ENCODE results near the gene ZP4. TPM values are rescaled to one million over a fixed set of nuclear protein-coding genes. Genes with fewer than 3 reads are reported as not detected.

Gene ZP4
- total RNA-seq, 1 experiment from 2014 or later, result not detected

GRCh38 chr1:237932816-237933215 is 42.1 kb upstream of the ZP4 start:
- CTCF ChIA-PET, result no interaction called here
- Histone ChIP-seq H3K27ac (ENCODE audit: low read depth, low read length, poor library complexity, severe bottlenecking) (no peak overlapping the region), H3K36me3 (ENCODE audit: insufficient read depth, low read length, poor library complexity, severe bottlenecking) (no peaks in the 10 kb centered on the region), H3K4me3 (ENCODE audit: low read depth, low read length, poor library complexity, severe bottlenecking) (no peak overlapping the region), H3K27me3 (replicated peaks; ENCODE audit: insufficient read depth, low read depth, low read length, poor library complexity) (no peaks in the 10 kb centered on the region), H3K4me1 (ENCODE audit: insufficient read depth, low read length, poor library complexity, severe bottlenecking) (no peaks in the 10 kb centered on the region), H3K9me3 (ENCODE audit: low read depth, low read length, poor library complexity, severe bottlenecking) (no peaks in the 10 kb centered on the region)
- DNase-seq (ENCODE audit: low spot score), result no peak
- POLR2A ChIA-PET (ENCODE audit: low non-redundant PET), result no interaction called here
- BruUV-seq (replicated peaks), result no TSS peak
- TF ChIP-seq CTCF (conservative IDR thresholded peaks at IDR 0.05; ENCODE audit: low read depth, low read length) (no peak), EZH2 (IDR thresholded peaks at IDR 0.05; ENCODE audit: borderline replicate concordance, low read depth, low read length, poor library complexity, severe bottlenecking) (no peak)
- intact Hi-C loops (cut with micrococcal nuclease; ENCODE audit: unreplicated experiment), result no loop called here

- no peak for TF ChIP-seq CTCF (conservative IDR thresholded peaks at IDR 0.05; ENCODE audit: low read depth, low read length)
- no peak for TF ChIP-seq EZH2 (IDR thresholded peaks at IDR 0.05; ENCODE audit: borderline replicate concordance, low read depth, low read length, poor library complexity, severe bottlenecking)
- BruUV-seq (replicated peaks), result no TSS peak
- intact Hi-C loops (cut with micrococcal nuclease; ENCODE audit: unreplicated experiment), result no loop called here
- ChIA-PET POLR2A (ENCODE audit: low non-redundant PET) (no interaction called here), CTCF (no interaction called here)
- no peak for DNase-seq (ENCODE audit: low spot score)
- Histone ChIP-seq H3K4me1 (ENCODE audit: insufficient read depth, low read length, poor library complexity, severe bottlenecking) (no peaks in the 10 kb centered on the region), H3K36me3 (ENCODE audit: insufficient read depth, low read length, poor library complexity, severe bottlenecking) (no peaks in the 10 kb centered on the region), H3K9me3 (ENCODE audit: low read depth, low read length, poor library complexity, severe bottlenecking) (no peaks in the 10 kb centered on the region), H3K4me3 (ENCODE audit: low read depth, low read length, poor library complexity, severe bottlenecking) (no peak overlapping the region), H3K27ac (ENCODE audit: low read depth, low read length, poor library complexity, severe bottlenecking) (no peak overlapping the region), H3K27me3 (replicated peaks; ENCODE audit: insufficient read depth, low read depth, low read length, poor library complexity) (no peaks in the 10 kb centered on the region)
Measured at GRCh38 chr1:237931581-237931980, 40.9 kb upstream of the ZP4 start.

GRCh38 chr1:237927198-237927597 is 36.5 kb upstream of the ZP4 start:
- CTCF ChIA-PET, result no interaction called here
- intact Hi-C loops (cut with micrococcal nuclease; ENCODE audit: unreplicated experiment), result no loop called here
- no TSS peak for BruUV-seq (replicated peaks)
- POLR2A ChIA-PET (ENCODE audit: low non-redundant PET), result no interaction called here
- Histone ChIP-seq H3K27me3 (replicated peaks; ENCODE audit: insufficient read depth, low read depth, low read length, poor library complexity) (no peaks in the 10 kb centered on the region), H3K27ac (ENCODE audit: low read depth, low read length, poor library complexity, severe bottlenecking) (no peak overlapping the region), H3K9me3 (ENCODE audit: low read depth, low read length, poor library complexity, severe bottlenecking) (no peaks in the 10 kb centered on the region), H3K36me3 (ENCODE audit: insufficient read depth, low read length, poor library complexity, severe bottlenecking) (no peaks in the 10 kb centered on the region), H3K4me3 (ENCODE audit: low read depth, low read length, poor library complexity, severe bottlenecking) (no peak overlapping the region), H3K4me1 (ENCODE audit: insufficient read depth, low read length, poor library complexity, severe bottlenecking) (no peaks in the 10 kb centered on the region)
- no peak for DNase-seq (ENCODE audit: low spot score)
- TF ChIP-seq EZH2 (IDR thresholded peaks at IDR 0.05; ENCODE audit: borderline replicate concordance, low read depth, low read length, poor library complexity, severe bottlenecking) (no peak), CTCF (conservative IDR thresholded peaks at IDR 0.05; ENCODE audit: low read depth, low read length) (no peak)

Data from A673 (cell line).